ENCODE measurements around the gene GJB3. TPM values are rescaled to one million over a fixed set of nuclear protein-coding genes. Genes with fewer than 3 reads are reported as not detected.

GJB3 gene
- total RNA-seq, 1 donor from 2014 or later, result not detected

DNA sequence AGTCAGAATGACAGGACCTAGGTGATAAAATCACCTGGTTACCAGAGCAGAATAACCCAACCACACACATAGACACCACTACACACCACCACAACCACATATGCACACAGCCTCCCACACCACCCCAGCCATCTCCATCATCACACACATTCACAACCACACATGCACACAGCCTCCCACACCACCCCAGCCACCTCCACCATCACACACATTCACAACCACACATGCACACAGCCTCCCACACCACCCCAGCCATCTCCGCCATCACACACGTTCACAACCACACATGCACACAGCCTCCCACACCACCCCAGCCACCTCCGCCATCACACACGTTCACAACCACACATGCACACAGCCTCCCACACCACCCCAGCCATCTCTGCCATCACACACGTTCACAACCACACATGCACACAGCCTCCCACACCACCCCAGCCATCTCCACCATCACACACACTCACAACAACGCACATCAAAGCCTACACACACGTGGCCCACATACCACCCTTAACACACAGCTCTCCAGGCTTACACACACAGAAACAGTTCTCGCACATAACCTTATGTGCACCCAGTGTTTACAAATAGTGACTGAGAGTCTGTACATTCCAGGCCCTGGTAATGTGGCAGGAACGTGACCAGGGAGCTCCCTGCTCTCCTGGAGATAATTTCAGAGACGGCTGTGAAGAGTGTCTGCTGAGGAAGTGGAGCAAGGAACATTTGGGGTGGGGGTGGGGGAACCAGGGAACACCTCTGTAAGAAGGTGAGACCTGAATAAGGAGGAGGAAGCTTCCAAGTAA lies 3.3 kb upstream of the GJB3 start:
- H3K9me3 Mint-ChIP-seq (ENCODE audit: low read depth), result no peaks in the 10 kb centered on the region
- DNase-seq (ENCODE audit: low spot score), result no peak
- H3K27me3 Mint-ChIP-seq (ENCODE audit: low read depth), result peaks cover 36% of the 10 kb centered on the region
- TF ChIP-seq CTCF (IDR thresholded peaks at IDR 0.05), result no peak
- peaks cover 7% of the 10 kb centered on the region for H3K4me1 Mint-ChIP-seq (ENCODE audit: low read depth)
- no peaks in the 10 kb centered on the region for H3K36me3 Mint-ChIP-seq (ENCODE audit: low read depth)
- H3K4me3 Mint-ChIP-seq (ENCODE audit: unreplicated experiment), result no peak overlapping the region
- H3K27ac Mint-ChIP-seq (ENCODE audit: unreplicated experiment), result no peak overlapping the region

DNA sequence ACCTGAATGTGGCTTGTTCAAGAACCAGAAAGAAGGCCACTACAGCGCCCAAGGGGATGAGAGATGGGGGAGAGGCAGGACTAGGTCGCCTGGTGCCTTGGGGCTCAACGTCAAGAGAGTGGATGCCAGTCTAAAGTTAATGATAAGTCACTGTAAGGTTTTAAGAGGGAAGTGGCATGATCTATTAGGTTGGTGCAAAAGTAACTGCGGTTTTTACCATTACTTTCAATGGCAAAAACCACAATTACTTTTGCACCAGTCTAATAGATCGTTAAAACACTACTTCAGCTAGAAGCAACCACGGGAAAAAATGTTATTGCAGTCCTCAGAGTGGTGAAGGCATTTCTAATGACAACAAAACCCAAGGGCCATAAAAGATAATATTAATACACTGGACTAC lies 2.6 kb upstream of the GJB3 start:
- no peak for TF ChIP-seq CTCF (IDR thresholded peaks at IDR 0.05)
- H3K36me3 Mint-ChIP-seq (ENCODE audit: low read depth), result no peaks in the 10 kb centered on the region
- H3K9me3 Mint-ChIP-seq (ENCODE audit: low read depth), result no peaks in the 10 kb centered on the region
- no peak for DNase-seq (ENCODE audit: low spot score)
- H3K4me3 Mint-ChIP-seq (ENCODE audit: unreplicated experiment), result no peak overlapping the region
- H3K27me3 Mint-ChIP-seq (ENCODE audit: low read depth), result peaks cover 36% of the 10 kb centered on the region
- peaks cover 7% of the 10 kb centered on the region for H3K4me1 Mint-ChIP-seq (ENCODE audit: low read depth)
- H3K27ac Mint-ChIP-seq (ENCODE audit: unreplicated experiment), result no peak overlapping the region

DNA sequence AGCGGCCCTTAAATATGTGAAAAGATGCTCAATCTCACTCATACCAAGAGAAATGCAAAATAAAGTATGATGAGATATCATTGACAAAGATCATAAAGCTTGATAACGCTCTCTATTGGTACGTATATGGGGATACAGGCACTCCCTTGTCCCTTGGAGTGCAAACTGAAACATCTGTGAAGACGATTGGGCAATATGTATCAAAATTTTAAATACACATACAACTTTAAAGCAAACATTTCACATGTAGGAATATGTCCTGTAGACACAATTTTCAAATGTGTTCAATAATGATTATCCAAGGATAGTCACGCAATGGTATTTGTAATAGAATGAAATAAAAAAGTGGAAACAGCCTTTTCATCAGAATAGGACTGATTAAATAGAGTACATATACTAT lies 2.0 kb upstream of the GJB3 start:
- H3K9me3 Mint-ChIP-seq (ENCODE audit: low read depth), result no peaks in the 10 kb centered on the region
- H3K4me3 Mint-ChIP-seq (ENCODE audit: unreplicated experiment), result no peak overlapping the region
- no peak for DNase-seq (ENCODE audit: low spot score)
- no peaks in the 10 kb centered on the region for H3K36me3 Mint-ChIP-seq (ENCODE audit: low read depth)
- peaks cover 7% of the 10 kb centered on the region for H3K4me1 Mint-ChIP-seq (ENCODE audit: low read depth)
- peaks cover 37% of the 10 kb centered on the region for H3K27me3 Mint-ChIP-seq (ENCODE audit: low read depth)
- H3K27ac Mint-ChIP-seq (ENCODE audit: unreplicated experiment), result no peak overlapping the region
- TF ChIP-seq CTCF (IDR thresholded peaks at IDR 0.05), result no peak

DNA sequence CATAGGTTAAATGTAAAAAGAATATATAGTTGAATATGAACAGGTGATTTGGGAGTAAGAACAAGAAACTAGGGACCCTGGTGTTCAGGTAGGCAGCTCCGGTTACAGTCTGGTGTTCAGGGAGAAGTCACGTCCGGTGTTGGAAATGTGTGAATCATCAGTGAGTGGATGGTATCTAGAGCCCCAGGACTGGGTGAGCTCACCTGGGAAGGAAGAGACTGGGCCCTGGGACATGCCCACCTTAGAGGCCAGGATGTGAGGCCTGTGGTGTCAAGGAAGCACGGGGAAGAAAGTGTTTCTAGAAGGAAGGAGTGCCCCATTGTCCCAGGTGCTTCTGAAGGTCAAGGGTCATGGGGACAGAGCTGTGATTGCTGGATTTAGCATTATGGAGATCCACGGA lies 1.5 kb upstream of the GJB3 start:
- H3K9me3 Mint-ChIP-seq (ENCODE audit: low read depth), result no peaks in the 10 kb centered on the region
- peaks cover 37% of the 10 kb centered on the region for H3K27me3 Mint-ChIP-seq (ENCODE audit: low read depth)
- no peak for TF ChIP-seq CTCF (IDR thresholded peaks at IDR 0.05)
- DNase-seq (ENCODE audit: low spot score), result no peak
- H3K4me3 Mint-ChIP-seq (ENCODE audit: unreplicated experiment), result no peak overlapping the region
- no peak overlapping the region for H3K27ac Mint-ChIP-seq (ENCODE audit: unreplicated experiment)
- no peaks in the 10 kb centered on the region for H3K36me3 Mint-ChIP-seq (ENCODE audit: low read depth)
- peaks cover 7% of the 10 kb centered on the region for H3K4me1 Mint-ChIP-seq (ENCODE audit: low read depth)

- Mint-ChIP-seq H3K9me3 (ENCODE audit: low read depth) (no peaks in the 10 kb centered on the region), H3K27ac (ENCODE audit: unreplicated experiment) (no peak overlapping the region), H3K4me3 (ENCODE audit: unreplicated experiment) (no peak overlapping the region), H3K36me3 (ENCODE audit: low read depth) (no peaks in the 10 kb centered on the region), H3K27me3 (ENCODE audit: low read depth) (peaks cover 39% of the 10 kb centered on the region), H3K4me1 (ENCODE audit: low read depth) (peaks cover 7% of the 10 kb centered on the region)
- no peak for TF ChIP-seq CTCF (IDR thresholded peaks at IDR 0.05)
- no peak for DNase-seq (ENCODE audit: low spot score)
Measured at GRCh38 chr1:34779962-34780361, 1.1 kb upstream of the GJB3 start.

Measured in chondrocyte (in vitro differentiated cells).